Right atrium auricular region (tissue), 2 donors: Measurements from ENCODE around the gene MTMR2. TPM values are rescaled to one million over a fixed set of nuclear protein-coding genes. Genes with fewer than 3 reads are reported as not detected.

Experiments
- DNase-seq: peaks from one replicate; pipeline ENCODE4 v3.0.0-alpha.2; 2019; ENCODE audit warnings: low spot score
- H3K27ac ChIP-seq, 2 donors: fragments of 200-600 bp; sonication (generic); 1 replicate in 1 of 2; 2 replicates in 1 of 2; pipeline ENCODE4 v1.5.1; 2016 to 2019
- H3K27me3 ChIP-seq, 2 donors: fragments of 200-600 bp; sonication (generic); one replicate each; pipeline versions ENCODE4 v1.5.1 to v1.6.0; 2017 to 2019
- H3K36me3 ChIP-seq: fragments of 200-600 bp; sonication (generic); one replicate; pipeline ENCODE4 v1.5.1; 2016
- H3K4me1 ChIP-seq, 2 donors: fragments of 200-600 bp; sonication (generic); one replicate each; pipeline versions ENCODE4 v1.5.1 to v1.6.0; 2017 to 2019
- H3K4me3 ChIP-seq, 2 donors: fragments of 200-600 bp; sonication (generic); 1 replicate in 1 of 2; 2 replicates in 1 of 2; pipeline ENCODE4 v1.5.1; 2017 to 2019; ENCODE audit warnings: mild to moderate bottlenecking in 1 of 2, moderate library complexity in 1 of 2
- H3K9me3 ChIP-seq, 2 donors: fragments of 200-600 bp; sonication (generic); one replicate each; pipeline ENCODE4 v1.5.1; 2019
- total RNA-seq, 2 donors: library from RNA; depleted of rRNA; stranded (reverse); fragments of >200 nt; gene quantifications; one replicate each; pipeline ENCODE4 v1.1.0, GENCODE V29; 2016
- TF ChIP-seq, protein P1 (sequence below), 2 donors: fragments of 200-600 bp; sonication (generic); IDR thresholded peaks; one replicate each; pipeline ENCODE4 v1.5.1; 2019; ENCODE audit warnings: antibody characterized with exemption in 2 of 2

The MTMR2 gene
- total RNA-seq, 2 donors from 2014 or later = 14.9 to 15.3 TPM

DNA sequence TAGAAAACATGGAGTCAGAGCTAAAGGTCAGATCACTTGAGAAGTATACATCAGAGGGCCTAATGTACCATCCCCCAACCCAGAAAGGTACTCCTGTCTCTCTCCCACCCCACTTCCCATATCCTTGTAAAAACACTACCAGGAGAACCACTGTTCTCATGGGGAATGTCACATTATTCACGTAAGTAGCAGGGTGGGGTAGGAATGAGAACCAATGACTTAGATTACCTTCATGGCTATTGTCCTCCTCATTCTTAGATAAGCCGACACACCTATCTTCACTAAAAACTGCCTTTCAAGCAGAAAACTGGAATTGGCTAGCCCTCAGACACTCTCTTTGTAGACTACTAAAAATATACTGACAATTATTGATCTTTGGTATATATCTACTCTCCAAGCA lies 70.0 kb downstream of the MTMR2 start:
- Histone ChIP-seq H3K9me3 (no peaks in the 10 kb centered on the region), H3K4me1 (no peaks in the 10 kb centered on the region), H3K27me3 (no peaks in the 10 kb centered on the region), H3K4me3 (no peak overlapping the region), H3K27ac (no peak overlapping the region), H3K36me3 (peaks cover 27% of the 10 kb centered on the region)
- DNase-seq = no peak
- TF ChIP-seq, protein P1, sequence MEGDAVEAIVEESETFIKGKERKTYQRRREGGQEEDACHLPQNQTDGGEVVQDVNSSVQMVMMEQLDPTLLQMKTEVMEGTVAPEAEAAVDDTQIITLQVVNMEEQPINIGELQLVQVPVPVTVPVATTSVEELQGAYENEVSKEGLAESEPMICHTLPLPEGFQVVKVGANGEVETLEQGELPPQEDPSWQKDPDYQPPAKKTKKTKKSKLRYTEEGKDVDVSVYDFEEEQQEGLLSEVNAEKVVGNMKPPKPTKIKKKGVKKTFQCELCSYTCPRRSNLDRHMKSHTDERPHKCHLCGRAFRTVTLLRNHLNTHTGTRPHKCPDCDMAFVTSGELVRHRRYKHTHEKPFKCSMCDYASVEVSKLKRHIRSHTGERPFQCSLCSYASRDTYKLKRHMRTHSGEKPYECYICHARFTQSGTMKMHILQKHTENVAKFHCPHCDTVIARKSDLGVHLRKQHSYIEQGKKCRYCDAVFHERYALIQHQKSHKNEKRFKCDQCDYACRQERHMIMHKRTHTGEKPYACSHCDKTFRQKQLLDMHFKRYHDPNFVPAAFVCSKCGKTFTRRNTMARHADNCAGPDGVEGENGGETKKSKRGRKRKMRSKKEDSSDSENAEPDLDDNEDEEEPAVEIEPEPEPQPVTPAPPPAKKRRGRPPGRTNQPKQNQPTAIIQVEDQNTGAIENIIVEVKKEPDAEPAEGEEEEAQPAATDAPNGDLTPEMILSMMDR (IDR thresholded peaks at IDR 0.05) = no peak

DNA sequence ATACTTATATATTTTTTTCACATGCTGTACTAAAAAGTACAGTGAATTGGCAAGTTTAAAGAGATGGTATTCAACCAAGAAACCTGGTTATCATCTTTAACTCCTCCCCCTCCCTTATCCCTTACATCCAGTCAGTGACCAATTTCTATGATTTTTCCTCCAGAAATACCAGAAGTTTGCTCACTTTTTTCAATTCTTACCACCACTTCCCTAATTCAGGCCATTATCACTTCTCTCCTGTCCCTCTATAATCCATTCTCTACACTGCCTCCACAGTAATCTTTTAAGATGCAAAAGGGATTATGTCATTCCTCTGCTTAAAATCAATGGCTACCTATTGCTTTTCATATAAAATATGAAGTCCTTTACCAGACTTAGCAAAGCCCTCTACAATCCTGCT lies 70.8 kb downstream of the MTMR2 start:
- H3K36me3 ChIP-seq = peaks cover 26% of the 10 kb centered on the region

GRCh38 chr11:95850137-95850536 lies 73.8 kb downstream of the MTMR2 start:
- Histone ChIP-seq H3K27me3 (no peaks in the 10 kb centered on the region), H3K36me3 (peaks cover 33% of the 10 kb centered on the region), H3K27ac (no peak overlapping the region), H3K9me3 (no peaks in the 10 kb centered on the region), H3K4me3 (no peak overlapping the region), H3K4me1 (no peaks in the 10 kb centered on the region)
- TF ChIP-seq, protein P1 (IDR thresholded peaks at IDR 0.05) = no peak
- DNase-seq = no peak

More for the DNA sequence above, 70.8 kb downstream of the MTMR2 start:
- DNase-seq = no peak
- Histone ChIP-seq H3K27me3 (no peaks in the 10 kb centered on the region), H3K27ac (no peak overlapping the region), H3K4me3 (no peak overlapping the region), H3K9me3 (no peaks in the 10 kb centered on the region), H3K4me1 (no peaks in the 10 kb centered on the region)
- TF ChIP-seq, protein P1 (IDR thresholded peaks at IDR 0.05) = no peak

DNA sequence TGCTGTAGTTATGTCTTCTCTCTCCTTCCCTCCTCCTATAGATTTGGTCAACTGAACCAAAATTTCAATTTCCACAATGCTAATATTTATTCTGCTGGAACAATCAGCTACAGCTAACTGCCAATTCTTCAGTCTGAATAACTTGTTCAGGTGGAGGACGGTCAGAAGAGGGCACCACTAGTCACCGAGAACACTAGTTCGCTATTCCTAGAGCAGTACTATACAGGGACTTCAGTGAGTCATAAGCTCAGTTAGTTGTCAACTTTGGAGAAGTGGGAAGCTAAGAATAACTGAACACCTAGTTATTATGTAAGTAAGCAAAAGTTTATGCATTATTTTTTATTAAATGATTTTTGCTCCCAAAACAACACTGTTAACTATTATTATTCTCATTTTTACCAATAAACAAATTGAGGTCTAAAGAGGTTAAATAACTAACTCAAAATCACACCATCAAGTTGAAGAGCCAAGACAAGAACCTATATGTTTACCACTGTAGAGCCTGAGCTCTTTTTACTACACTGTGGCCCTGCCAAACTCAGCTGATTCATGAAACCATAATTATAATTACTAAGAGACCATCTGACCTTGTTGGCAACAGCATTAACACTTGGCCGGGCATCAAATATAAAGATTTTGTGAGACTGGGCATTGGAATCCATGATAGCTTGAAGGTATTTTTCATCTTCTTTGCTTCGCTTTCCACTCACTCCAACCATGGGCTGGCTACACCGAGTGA lies 74.7 kb downstream of the MTMR2 start:
- Histone ChIP-seq H3K27ac (peak overlapping the region in 1 of 2 donors; percentile 25), H3K36me3 (peaks cover 31% of the 10 kb centered on the region), H3K27me3 (no peaks in the 10 kb centered on the region), H3K4me3 (no peak overlapping the region), H3K9me3 (no peaks in the 10 kb centered on the region), H3K4me1 (no peaks in the 10 kb centered on the region)
- DNase-seq = peak; percentile 63
- TF ChIP-seq, protein P1 (IDR thresholded peaks at IDR 0.05) = peak; percentile 34 to 67

DNA sequence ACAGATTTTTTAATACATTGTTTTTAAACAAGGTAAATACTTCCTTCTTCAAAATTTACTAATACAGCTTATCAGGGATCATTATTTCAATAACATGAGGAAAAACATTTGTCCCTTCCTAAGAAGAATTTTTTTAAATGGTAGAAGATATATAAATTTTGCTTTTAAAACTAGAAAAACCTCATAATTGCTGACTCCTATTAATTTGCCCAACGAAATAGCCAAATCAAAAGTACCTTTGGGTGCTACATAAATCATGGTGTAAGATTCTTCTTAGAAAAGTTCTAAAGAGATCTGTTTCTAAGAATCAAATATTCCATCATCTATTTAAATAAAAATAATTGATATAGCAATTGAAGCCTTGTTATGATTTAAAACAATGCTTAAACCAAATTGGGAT lies 78.7 kb downstream of the MTMR2 start:
- H3K4me3 ChIP-seq = no peak overlapping the region
- no peak for DNase-seq
- no peaks in the 10 kb centered on the region for H3K9me3 ChIP-seq
- peaks cover 37% of the 10 kb centered on the region for H3K36me3 ChIP-seq
- no peaks in the 10 kb centered on the region for H3K4me1 ChIP-seq
- H3K27ac ChIP-seq = no peak overlapping the region
- TF ChIP-seq, protein P1 (IDR thresholded peaks at IDR 0.05) = no peak
- H3K27me3 ChIP-seq = no peaks in the 10 kb centered on the region
